Activated T-cell treated with anti-CD3 and anti-CD28 coated beads, Interleukin-2, amount 50 U/mL, for 24 hours (primary cell): Measurements from ENCODE around the gene ZBTB47.

Experiments used
- DNase-seq: peaks from one replicate; pipeline ENCODE4 v3.0.0-alpha.2; 2020
- H3K27ac Mint-ChIP-seq: 2 replicates; pipeline ENCODE4 v1.8.0; 2020; ENCODE audit warnings: mild to moderate bottlenecking, mixed read lengths
- H3K27me3 Mint-ChIP-seq: 2 replicates; pipeline ENCODE4 v1.8.0; 2020; ENCODE audit warnings: mixed read lengths
- H3K36me3 Mint-ChIP-seq: 2 replicates; pipeline ENCODE4 v1.8.0; 2020; ENCODE audit warnings: low read depth, mixed read lengths
- H3K4me1 Mint-ChIP-seq: 2 replicates; pipeline ENCODE4 v1.8.0; 2020; ENCODE audit warnings: low read depth, mixed read lengths
- H3K4me3 Mint-ChIP-seq: 2 replicates; pipeline ENCODE4 v1.8.0; 2020; ENCODE audit warnings: mild to moderate bottlenecking, moderate library complexity, mixed read lengths
- H3K9me3 Mint-ChIP-seq: 2 replicates; pipeline ENCODE4 v1.8.0; 2020; ENCODE audit warnings: mixed read lengths

ZBTB47 gene

DNA sequence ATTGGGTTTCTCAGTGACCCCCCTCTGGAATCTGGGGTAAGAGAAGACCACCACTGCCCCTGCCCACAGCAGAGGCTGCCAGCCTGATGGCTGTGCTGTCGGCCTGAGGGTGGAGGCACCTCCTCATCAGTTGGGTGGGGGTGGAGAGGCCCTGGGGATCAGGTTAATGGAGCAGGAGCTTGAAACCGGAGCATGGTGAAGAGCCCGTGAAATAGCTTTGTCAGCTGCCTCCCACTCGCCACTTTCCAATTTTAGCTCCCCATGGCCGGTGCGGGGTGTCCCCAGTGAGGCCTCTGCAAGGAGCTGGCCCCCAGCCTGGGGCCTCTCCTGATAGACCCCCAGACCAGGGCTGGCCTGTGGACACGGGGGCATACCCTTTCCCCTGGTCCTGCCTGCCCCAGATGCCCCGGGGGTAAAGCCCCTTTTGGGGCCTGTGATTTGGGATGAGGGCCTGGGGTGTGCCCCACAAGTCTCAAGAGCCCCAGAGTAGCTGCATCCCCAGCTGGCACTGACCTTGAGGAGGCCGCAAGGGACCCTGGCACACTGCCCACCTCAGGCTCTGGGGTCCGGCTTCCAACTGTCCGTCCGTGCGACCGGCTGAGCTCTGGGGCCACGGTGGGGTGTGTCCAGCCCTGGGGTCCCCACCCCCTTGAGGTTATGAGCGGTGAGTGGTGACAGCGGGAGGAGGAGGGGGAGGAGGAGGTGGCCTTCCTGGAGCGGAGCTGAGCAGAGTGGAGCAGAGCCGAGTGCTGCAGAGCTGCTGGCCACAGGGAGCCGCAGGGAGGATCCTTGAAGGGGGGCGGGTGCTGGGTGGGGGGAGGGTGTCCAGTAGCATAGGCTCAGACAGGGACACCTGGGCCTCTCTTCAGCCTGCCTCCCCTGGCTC is 48.8 kb downstream of the ZBTB47 start, which contains the start of gene HHATL:
HHATL (minus strand) TSS at position 733 of the 886 bp plus-strand sequence. CDS start 1,972 bp downstream, outside the sequence.
- Mint-ChIP-seq H3K4me3 (no peak within 1 kb of the TSS), H3K9me3 (no peaks in the 10 kb centered on the region), H3K36me3 (no peaks in the 10 kb centered on the region), H3K27me3 (peaks cover 12% of the 10 kb centered on the region), H3K27ac (no peak within 1 kb of the TSS), H3K4me1 (peaks cover 7% of the 10 kb centered on the region)
- no peak for DNase-seq

DNA sequence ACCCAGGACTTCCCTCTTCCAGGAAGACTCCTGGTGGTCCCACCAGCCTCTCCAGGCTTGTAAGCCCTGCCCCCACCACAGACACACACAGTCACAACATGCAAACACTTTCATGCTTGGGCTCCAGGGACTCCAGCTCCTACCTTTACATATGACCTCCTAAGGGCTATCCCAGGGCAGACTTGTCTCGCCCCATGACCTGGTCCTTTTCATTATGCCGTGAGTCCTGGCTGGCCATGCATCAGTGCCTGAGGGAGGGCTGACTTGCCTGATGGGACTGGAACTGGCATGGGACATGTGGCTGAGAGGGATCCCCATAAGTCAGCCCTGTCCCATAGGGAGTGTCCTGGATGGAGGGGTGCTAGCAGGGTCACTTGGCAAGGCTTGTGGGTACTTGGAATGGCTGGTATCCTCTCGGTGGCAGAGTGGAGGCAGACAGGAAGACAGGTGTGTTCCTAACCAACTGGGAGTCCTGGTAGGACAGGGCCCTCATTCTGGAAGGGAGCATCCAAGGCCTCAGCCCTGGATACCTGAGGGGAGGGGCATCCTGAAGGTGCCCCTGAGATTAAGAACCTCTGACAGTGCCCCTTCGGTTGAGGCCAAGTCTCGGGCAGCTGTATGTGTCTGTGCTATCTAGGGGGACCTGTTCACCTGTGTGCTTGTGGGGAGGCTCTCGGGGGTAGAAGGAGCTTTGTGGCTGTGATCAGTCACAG is 49.6 kb downstream of the ZBTB47 start:
- H3K4me3 Mint-ChIP-seq: no peak overlapping the region
- no peaks in the 10 kb centered on the region for H3K36me3 Mint-ChIP-seq
- no peak overlapping the region for H3K27ac Mint-ChIP-seq
- H3K9me3 Mint-ChIP-seq: no peaks in the 10 kb centered on the region
- H3K27me3 Mint-ChIP-seq: peaks cover 10% of the 10 kb centered on the region
- no peak for DNase-seq
- H3K4me1 Mint-ChIP-seq: peaks cover 7% of the 10 kb centered on the region

DNA sequence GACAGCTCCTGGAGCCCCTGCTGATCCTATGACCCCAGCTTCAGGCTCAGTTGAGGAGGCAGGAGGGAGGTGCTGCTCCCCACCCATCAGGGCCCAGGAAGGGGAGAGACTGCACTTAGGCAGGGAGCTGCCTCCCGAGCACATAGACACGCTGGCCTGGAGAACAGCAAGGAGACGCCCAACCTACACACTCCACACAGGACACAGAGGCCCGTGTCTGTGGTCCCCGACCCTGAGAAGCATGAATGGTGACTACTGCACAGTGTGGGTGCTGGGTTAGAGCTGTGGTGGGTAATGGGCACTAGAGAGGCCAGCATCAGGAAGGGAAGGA is 50.2 kb downstream of the ZBTB47 start:
- no peaks in the 10 kb centered on the region for H3K9me3 Mint-ChIP-seq
- H3K4me1 Mint-ChIP-seq: peaks cover 3% of the 10 kb centered on the region
- H3K36me3 Mint-ChIP-seq: no peaks in the 10 kb centered on the region
- no peak overlapping the region for H3K4me3 Mint-ChIP-seq
- no peak for DNase-seq
- H3K27ac Mint-ChIP-seq: no peak overlapping the region
- peaks cover 10% of the 10 kb centered on the region for H3K27me3 Mint-ChIP-seq

DNA sequence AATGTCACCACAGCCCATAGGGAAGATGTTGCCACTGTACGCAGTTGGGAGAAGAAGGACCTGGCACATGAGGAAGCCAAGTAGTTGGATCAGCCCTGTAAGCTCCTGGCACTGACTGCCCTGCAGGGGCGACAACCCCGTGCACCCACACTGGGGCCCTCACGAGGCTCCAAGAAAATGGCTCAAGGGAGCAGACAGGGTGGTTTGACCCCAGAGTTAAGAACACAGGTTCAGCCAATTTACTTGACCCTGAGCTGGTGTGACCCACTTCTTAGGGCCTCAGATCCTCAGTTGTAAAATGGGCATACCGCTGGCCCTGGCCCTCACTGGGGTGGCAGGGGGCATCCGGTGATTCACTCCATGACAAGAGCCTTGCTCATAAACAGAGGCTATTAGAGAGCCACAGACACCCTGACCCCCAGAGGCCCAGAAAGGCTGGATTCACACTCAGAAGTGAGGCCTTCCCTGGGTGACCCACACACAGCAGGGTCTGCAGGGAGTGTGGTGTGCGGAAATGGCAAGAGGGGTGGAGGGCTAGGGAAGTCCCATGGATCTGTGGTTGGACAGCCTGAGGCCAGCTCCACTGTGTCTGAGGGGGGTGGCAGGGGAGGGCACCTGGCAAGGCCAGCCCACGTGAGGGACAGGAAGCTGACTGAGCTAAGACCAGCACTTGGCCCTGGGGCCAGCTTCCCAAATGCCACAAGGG is 50.8 kb downstream of the ZBTB47 start:
- Mint-ChIP-seq H3K27me3 (peaks cover 10% of the 10 kb centered on the region), H3K4me1 (no peaks in the 10 kb centered on the region), H3K36me3 (no peaks in the 10 kb centered on the region), H3K4me3 (no peak overlapping the region), H3K9me3 (no peaks in the 10 kb centered on the region), H3K27ac (no peak overlapping the region)
- DNase-seq: no peak

DNA sequence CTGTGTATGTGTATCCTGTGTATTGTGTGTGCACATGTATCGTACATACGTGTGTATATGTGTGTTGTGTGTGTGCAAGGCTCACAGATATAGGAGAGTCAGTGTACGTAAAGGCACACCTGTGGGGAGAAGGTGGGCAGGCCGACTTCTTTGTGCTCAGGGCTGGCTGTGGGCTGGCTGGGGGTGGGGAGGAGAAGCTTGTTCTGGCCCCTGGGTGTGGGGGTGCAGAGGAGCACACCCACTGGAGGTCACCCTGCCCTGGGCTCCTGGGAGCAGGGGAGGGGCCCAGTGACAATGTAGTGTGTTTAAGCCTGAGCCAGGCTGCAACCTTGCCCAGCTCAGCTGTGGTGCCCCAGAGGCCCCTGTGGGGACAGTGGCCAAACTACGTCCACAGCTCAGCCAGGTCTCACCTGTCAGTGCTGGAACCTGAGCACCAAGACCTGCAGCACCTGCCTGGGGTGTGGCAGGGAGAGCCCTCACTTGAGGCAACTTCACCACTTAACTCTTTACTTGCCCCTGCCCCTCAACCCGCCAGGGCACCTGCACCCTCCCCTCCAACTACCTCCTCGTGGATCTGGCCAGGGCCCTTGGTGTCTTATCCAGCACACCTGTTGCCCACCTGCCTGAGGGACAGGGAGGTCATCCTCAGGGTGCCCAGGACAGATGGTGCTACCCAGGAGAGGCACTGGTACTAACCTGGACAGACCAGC is 51.7 kb downstream of the ZBTB47 start:
- Mint-ChIP-seq H3K27me3 (peaks cover 10% of the 10 kb centered on the region), H3K27ac (no peak overlapping the region), H3K36me3 (no peaks in the 10 kb centered on the region), H3K4me1 (no peaks in the 10 kb centered on the region), H3K4me3 (no peak overlapping the region), H3K9me3 (no peaks in the 10 kb centered on the region)
- DNase-seq: no peak

DNA sequence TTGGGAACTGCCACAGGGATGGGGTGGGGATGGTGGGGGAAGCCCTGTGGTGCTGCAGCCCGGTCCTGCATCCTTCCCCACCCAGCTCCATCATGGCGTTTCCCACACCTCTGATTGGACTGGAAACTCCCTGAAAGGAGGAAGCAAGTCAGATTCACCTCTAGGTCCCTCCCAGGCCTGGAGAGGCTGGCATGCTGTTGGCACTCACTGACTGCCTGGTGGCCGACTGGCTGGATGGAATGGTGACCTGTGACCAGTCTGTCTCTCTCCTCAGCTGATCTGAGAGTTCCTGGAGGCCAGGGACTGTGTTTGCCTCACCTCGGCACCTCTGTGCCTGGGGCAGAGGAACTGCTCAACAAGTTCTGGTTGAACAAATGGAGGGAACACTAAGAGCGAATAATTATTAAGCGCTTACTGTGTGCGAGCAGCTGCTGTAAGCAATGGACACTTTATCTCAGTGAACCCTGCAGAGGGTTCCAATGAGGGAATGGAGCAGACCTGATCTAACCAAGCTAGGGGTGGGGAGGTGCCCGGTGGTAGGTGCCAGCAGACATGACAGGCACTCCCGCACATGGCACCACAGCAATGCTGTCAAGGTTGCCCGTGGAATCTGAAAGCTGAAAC is 52.6 kb downstream of the ZBTB47 start:
- H3K27me3 Mint-ChIP-seq: peaks cover 7% of the 10 kb centered on the region
- H3K4me1 Mint-ChIP-seq: no peaks in the 10 kb centered on the region
- no peaks in the 10 kb centered on the region for H3K9me3 Mint-ChIP-seq
- DNase-seq: no peak
- no peak overlapping the region for H3K27ac Mint-ChIP-seq
- no peaks in the 10 kb centered on the region for H3K36me3 Mint-ChIP-seq
- H3K4me3 Mint-ChIP-seq: no peak overlapping the region

DNA sequence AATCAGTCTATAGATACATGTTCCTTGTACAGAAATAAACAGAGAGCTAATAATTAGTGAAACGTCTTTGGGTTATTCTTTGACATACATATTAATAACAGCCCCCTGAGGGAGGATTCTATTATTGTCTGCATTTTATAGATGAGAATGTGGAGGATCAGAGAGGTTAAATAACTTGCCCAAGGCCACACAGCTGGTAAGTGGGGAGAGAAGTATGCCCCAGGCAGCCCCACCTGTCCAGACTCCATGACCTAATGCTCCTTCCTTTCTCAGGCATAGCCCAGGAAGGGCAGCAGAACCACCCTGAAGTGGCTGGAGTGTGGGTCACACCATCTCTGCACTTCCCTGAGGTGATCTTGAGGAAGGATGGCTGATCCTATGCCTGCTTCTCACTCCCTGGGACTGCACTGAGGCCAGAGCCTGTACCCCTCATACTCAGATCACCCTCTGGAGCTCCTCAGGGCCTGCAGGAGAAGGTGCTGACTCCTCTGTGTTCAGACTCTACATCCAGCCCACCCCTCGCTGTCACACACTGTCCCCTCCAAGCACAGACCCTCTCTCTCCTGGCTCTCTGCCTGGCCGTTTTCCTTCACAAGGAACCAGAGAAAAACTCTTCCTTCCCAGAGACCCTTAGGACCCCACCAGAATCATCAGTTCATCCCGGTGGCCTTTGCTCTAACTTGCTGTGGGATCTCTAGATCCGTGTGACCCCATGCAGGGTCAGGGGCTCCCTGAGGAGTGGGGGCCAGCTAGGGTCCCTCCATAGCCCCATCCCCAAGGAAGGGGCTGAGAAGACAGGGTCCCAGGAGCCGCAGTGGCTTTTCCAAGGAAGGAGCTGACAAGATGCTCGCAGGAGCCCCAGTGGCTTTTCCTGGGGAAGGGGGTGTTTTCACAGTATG is 53.5 kb downstream of the ZBTB47 start:
- no peak for DNase-seq
- Mint-ChIP-seq H3K27ac (no peak overlapping the region), H3K27me3 (peaks cover 5% of the 10 kb centered on the region), H3K36me3 (no peaks in the 10 kb centered on the region), H3K9me3 (no peaks in the 10 kb centered on the region), H3K4me3 (no peak overlapping the region), H3K4me1 (no peaks in the 10 kb centered on the region)

DNA sequence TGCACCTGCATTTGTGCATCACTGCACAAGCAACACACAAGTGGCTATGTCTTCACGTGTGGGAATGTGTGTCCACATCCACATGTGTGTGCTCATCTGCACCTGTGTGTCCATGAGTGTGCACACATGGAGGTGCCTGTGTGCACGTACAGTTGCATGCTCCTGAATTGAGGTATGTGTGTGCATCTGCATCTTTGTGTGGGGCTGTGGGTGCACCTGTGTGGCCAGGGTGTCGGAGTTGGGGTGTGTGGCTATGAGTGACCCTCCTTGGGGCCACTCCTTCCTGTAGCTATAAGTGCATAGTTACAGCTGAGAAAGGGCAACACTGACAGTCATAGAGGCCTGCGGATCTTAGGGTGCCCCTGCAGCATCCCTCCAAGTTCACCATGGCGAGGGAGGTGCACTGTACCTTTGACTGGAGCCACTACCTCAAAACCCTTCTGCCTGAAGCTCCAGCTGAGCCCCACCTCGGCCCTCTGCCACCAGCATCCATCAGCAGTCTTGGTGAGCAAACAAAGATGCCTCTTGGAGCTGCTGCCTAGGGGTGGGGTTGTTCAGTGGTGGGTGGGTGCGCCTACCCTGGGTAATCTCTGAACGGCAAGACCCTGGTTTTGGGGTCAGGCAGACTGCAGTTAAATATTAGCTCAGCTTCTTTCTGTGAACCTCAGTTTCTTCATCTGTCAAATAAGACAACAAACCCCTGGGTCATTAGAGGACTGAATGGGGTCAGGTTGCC is 54.3 kb downstream of the ZBTB47 start:
- no peaks in the 10 kb centered on the region for H3K36me3 Mint-ChIP-seq
- peaks cover 5% of the 10 kb centered on the region for H3K27me3 Mint-ChIP-seq
- no peak overlapping the region for H3K27ac Mint-ChIP-seq
- no peaks in the 10 kb centered on the region for H3K9me3 Mint-ChIP-seq
- H3K4me3 Mint-ChIP-seq: no peak overlapping the region
- no peak for DNase-seq
- no peaks in the 10 kb centered on the region for H3K4me1 Mint-ChIP-seq

DNA sequence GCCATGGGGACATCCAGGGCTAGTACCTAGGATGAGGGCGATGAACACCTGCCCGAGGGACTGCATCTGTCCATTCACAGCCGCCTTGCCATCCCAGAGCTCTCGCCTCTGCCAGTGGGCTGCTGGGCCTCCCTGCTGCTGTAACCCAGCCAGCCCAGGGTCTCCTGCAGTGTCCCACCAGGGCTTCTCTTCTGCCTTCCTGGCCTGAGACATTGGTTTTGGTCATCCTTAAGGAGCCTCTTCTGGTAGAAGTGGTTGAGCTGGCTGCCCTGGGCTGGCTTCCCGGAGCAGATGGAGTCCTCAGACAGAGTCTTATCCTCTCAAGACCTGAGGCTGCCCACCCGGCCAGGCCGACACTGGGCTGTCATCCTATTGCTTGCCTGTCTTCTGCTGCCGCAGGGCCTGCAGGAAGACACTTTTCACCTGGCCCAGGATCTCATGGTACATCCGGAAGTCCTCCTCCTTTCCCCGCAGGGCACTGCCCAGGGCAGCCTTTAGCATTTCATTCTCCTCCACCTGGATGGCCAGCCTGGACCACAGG is 55.2 kb downstream of the ZBTB47 start:
- no peak for DNase-seq

DNA sequence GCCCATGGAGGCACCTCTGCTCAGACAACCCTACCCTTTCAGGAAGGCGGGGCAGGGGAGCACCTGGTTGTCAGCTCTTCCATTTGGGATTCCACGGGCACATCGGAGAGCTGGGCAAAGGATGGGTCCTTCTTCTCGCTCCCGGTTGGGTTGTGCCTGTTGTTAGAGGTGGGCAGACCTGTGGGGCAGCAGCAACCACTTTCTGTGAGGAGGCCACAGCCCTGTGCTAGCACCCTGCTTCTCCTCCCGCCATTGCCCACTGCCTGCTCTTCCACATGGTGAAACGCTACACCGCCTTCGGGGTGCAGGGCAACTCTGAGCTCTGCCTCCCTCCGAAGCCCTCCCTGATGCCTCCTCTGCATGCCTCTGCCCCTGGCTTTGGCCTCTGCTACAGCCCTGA is 56.1 kb downstream of the ZBTB47 start:
- Mint-ChIP-seq H3K9me3 (no peaks in the 10 kb centered on the region), H3K36me3 (no peaks in the 10 kb centered on the region), H3K4me3 (no peak overlapping the region), H3K4me1 (no peaks in the 10 kb centered on the region), H3K27ac (no peak overlapping the region), H3K27me3 (no peaks in the 10 kb centered on the region)
- no peak for DNase-seq

More for the DNA sequence above, 55.2 kb downstream of the ZBTB47 start:
- Mint-ChIP-seq H3K36me3 (no peaks in the 10 kb centered on the region), H3K27ac (no peak overlapping the region), H3K9me3 (no peaks in the 10 kb centered on the region), H3K4me1 (no peaks in the 10 kb centered on the region), H3K4me3 (no peak overlapping the region), H3K27me3 (no peaks in the 10 kb centered on the region)

DNA sequence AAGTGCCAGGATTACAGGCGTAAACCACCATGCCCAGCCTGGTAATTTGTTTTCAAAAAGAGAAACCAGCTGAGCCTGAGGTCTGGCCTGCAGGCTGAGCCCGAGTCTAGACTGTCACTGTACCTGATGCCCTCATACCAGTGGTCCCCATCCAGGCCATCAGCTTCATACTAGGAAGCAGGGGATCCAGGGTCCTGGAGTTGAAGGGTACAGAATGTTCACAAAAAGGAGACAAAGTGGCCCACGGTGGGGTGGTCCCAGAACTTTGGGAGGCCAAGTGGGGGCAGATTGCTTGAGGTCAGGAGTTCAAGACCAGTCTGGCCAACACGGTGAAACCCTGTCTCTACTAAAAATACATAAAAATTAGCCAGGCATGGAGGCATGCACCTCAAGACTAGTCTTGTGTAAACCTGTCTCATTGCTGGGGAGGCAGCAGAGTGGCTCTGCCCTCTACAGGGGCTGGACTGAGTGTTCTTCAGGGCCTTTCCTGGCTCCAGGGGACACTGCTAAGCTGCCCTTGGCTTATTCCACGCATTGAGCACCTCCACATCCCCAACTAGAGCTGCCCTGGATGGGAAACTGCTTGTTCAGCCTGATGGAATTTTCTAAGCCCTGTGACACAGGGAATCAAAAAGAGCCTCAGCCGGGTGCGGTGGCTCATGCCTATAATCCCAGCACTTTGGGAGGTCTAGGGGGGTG is 57.0 kb downstream of the ZBTB47 start:
- Mint-ChIP-seq H3K9me3 (no peaks in the 10 kb centered on the region), H3K4me1 (no peaks in the 10 kb centered on the region), H3K4me3 (no peak overlapping the region), H3K27me3 (no peaks in the 10 kb centered on the region), H3K36me3 (no peaks in the 10 kb centered on the region), H3K27ac (no peak overlapping the region)
- DNase-seq: no peak
